ENCODE data around the gene WARS2. TPM values are rescaled to one million over a fixed set of nuclear protein-coding genes. Genes with fewer than 3 reads are reported as not detected.

WARS2 gene
- total and polyA plus RNA-seq, 2 of the 8 experiments (the other 6 are each of a cell fraction or from before 2014, with no cell fraction given), result 4.3 to 12.9 TPM

DNA sequence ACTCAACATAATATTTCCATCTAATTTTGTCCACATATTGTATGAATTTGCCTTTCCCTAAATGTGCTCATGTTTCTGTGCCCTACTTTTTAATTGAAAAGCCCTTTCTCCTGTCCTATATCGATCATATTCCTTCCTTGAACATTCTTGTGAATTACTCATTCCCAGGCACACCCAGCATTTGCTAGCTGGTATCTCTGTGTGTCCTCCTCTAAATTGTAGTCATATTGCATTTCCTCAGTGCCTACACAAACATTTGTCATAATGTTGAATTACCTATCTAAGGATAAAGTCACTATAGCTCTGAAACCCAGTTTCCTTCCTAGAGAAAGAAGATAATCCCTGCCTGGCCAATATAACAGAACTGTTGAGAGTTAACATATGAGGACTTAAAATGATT is 112.7 kb downstream of the WARS2 start (continued):
- TF ChIP-seq RXRA (IDR thresholded peaks at IDR 0.05; ENCODE audit: insufficient read depth, low read depth, low read length) (no peak), POLR2A (IDR thresholded peaks at IDR 0.05; ENCODE audit: control extremely low read depth in 1 of 2, low read depth in 2 of 2, low read length in 2 of 2) (no peak), EP300 (IDR thresholded peaks at IDR 0.05; ENCODE audit: borderline replicate concordance in 1 of 2, low read depth in 2 of 2, low read length in 2 of 2) (no peak), SUZ12 (IDR thresholded peaks at IDR 0.05; ENCODE audit: low read length) (no peak)

Data from H1 (cell line).